Keratinocyte (primary cell): ENCODE measurements around the gene CASP14. TPM values are rescaled to one million over a fixed set of nuclear protein-coding genes. Genes with fewer than 3 reads are reported as not detected.

Experiments
- DNase-seq: peaks from one replicate; pipeline ENCODE4 v3.0.0-alpha.2; 2011; ENCODE audit warnings: low read depth, missing footprints, low spot score
- FAIRE-seq: peaks from 2 replicates; lab custom pipeline; 2011; peaks lifted over from hg19 to GRCh38; lab: Jason Lieb, UNC
- H2AFZ ChIP-seq: 2 replicates; pipeline ENCODE4 v1.6.0; 2012; ENCODE audit warnings: low read length, control low read depth, inconsistent platforms; ENCODE audit not compliant: control insufficient read depth
- H3K27ac ChIP-seq: 2 replicates; pipeline ENCODE4 v1.5.1; 2011; ENCODE audit warnings: low read length; ENCODE audit not compliant: control insufficient read depth, insufficient read depth
- H3K27me3 ChIP-seq: 3 replicates; pipeline ENCODE4 v1.6.0; 2011; ENCODE audit warnings: low read length; ENCODE audit not compliant: control insufficient read depth, insufficient read depth; ENCODE audit errors: extremely low read depth
- H3K36me3 ChIP-seq, 2 experiments: 2 replicates in 1 of 2; 3 replicates in 1 of 2; pipeline ENCODE4 v1.5.1; 2011; ENCODE audit warnings: low read length in 2 of 2, mild to moderate bottlenecking in 1 of 2; ENCODE audit not compliant: control insufficient read depth in 2 of 2, insufficient read depth in 2 of 2; ENCODE audit errors: extremely low read depth in 1 of 2
- H3K4me1 ChIP-seq: 3 replicates; pipeline ENCODE4 v1.5.1; 2011; ENCODE audit warnings: low read length; ENCODE audit not compliant: control insufficient read depth, insufficient read depth; ENCODE audit errors: extremely low read depth
- H3K4me2 ChIP-seq: 3 replicates; pipeline ENCODE4 v1.6.0; 2011; ENCODE audit warnings: low read depth, low read length; ENCODE audit not compliant: control insufficient read depth, insufficient read depth; ENCODE audit errors: extremely low read depth
- H3K4me3 ChIP-seq, 3 experiments: fragments of 200-600 bp in 1 of 3; sonication (generic) in 1 of 3; 2 replicates in 2 of 3; 3 replicates in 1 of 3; pipeline ENCODE4 v1.5.1; 2011 to 2016; ENCODE audit warnings: low read length in 3 of 3, mild to moderate bottlenecking in 3 of 3, control low read depth in 2 of 3, inconsistent platforms in 1 of 3, low read depth in 1 of 3, mixed read lengths in 1 of 3, mixed run types in 1 of 3, moderate library complexity in 1 of 3; ENCODE audit not compliant: control insufficient read depth in 2 of 3, insufficient read depth in 2 of 3; ENCODE audit errors: extremely low read depth in 1 of 3
- H3K79me2 ChIP-seq: 2 replicates; pipeline ENCODE4 v1.6.0; 2012; ENCODE audit warnings: low read length; ENCODE audit not compliant: control insufficient read depth, insufficient read depth
- H3K9ac ChIP-seq: 3 replicates; pipeline ENCODE4 v1.6.0; 2011; ENCODE audit warnings: low read length; ENCODE audit not compliant: control insufficient read depth, insufficient read depth; ENCODE audit errors: extremely low read depth
- H3K9me1 ChIP-seq: 3 replicates; pipeline ENCODE4 v1.6.0; 2011; ENCODE audit warnings: low read length; ENCODE audit not compliant: control insufficient read depth, insufficient read depth; ENCODE audit errors: extremely low read depth
- H3K9me3 ChIP-seq: 2 replicates; pipeline ENCODE4 v1.5.1; 2012; ENCODE audit warnings: low read depth, low read length; ENCODE audit not compliant: control insufficient read depth
- H4K20me1 ChIP-seq: 3 replicates; pipeline ENCODE4 v1.6.0; 2011; ENCODE audit warnings: low read length; ENCODE audit not compliant: control insufficient read depth, insufficient read depth; ENCODE audit errors: extremely low read depth
- EZH2 ChIP-seq: IDR thresholded peaks from one replicate; pipeline ENCODE4 v1.6.1; 2012; ENCODE audit warnings: inconsistent platforms, mild to moderate bottlenecking, low read length, moderate library complexity
- dilution Hi-C: fragments of 300-500 bp; cut with MboI; formaldehyde crosslinking; loops from one replicate; pipeline ENCODE4 v1.7.0; 2020; ENCODE audit warnings: low sequenced_read_pairs; ENCODE audit not compliant: extremely low pct_ligation_motif_present
- polyA plus RNA-seq, 5 experiments: library from polyadenylated mRNA; depleted of rRNA in 3 of 5; stranded (reverse) in 3 of 5; stranded (forward) in 1 of 5; unstranded in 1 of 5; fragments of >200 nt; gene quantifications; 1 replicate in 1 of 5; 2 replicates in 3 of 5; 3 replicates in 1 of 5; pipeline versions ENCODE4 v1.2.1 to v1.2.3, GENCODE V29; 2011 to 2012; ENCODE audit warnings: missing spikeins in 2 of 5, low read depth in 1 of 5, low replicate concordance in 1 of 5
- TF ChIP-seq, protein P1 (sequence below), 3 experiments: IDR thresholded peaks in 1 of 3; conservative IDR thresholded peaks in 1 of 3; optimal IDR thresholded peaks in 1 of 3; 2 replicates in 2 of 3; 3 replicates in 1 of 3; pipeline versions ENCODE3 to v1.5.1; 2011; ENCODE audit warnings: low read length in 3 of 3, mild to moderate bottlenecking in 3 of 3, moderate library complexity in 2 of 3, control low read depth in 1 of 3, inconsistent platforms in 1 of 3; ENCODE audit not compliant: insufficient read depth in 2 of 3; ENCODE audit errors: extremely low read depth in 1 of 3

Gene CASP14
- polyA plus RNA-seq, 1 donor (not counting 4 experiments of a cell fraction or from before 2014, with no cell fraction given): 122 TPM

GRCh38 chr19:15042003-15042402 lies 7.3 kb upstream of the CASP14 start:
- Histone ChIP-seq H3K36me3 (no peaks in the 10 kb centered on the region), H3K9me3 (no peaks in the 10 kb centered on the region), H3K27me3 (no peaks in the 10 kb centered on the region), H2AFZ (no peak overlapping the region), H3K9me1 (no peaks in the 10 kb centered on the region), H3K4me3 (no peak overlapping the region), H4K20me1 (no peaks in the 10 kb centered on the region), H3K27ac (no peak overlapping the region), H3K4me2 (no peak overlapping the region), H3K4me1 (peaks cover 18% of the 10 kb centered on the region), H3K9ac (no peak overlapping the region), H3K79me2 (no peaks in the 10 kb centered on the region)
- TF ChIP-seq, protein P1, sequence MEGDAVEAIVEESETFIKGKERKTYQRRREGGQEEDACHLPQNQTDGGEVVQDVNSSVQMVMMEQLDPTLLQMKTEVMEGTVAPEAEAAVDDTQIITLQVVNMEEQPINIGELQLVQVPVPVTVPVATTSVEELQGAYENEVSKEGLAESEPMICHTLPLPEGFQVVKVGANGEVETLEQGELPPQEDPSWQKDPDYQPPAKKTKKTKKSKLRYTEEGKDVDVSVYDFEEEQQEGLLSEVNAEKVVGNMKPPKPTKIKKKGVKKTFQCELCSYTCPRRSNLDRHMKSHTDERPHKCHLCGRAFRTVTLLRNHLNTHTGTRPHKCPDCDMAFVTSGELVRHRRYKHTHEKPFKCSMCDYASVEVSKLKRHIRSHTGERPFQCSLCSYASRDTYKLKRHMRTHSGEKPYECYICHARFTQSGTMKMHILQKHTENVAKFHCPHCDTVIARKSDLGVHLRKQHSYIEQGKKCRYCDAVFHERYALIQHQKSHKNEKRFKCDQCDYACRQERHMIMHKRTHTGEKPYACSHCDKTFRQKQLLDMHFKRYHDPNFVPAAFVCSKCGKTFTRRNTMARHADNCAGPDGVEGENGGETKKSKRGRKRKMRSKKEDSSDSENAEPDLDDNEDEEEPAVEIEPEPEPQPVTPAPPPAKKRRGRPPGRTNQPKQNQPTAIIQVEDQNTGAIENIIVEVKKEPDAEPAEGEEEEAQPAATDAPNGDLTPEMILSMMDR (optimal IDR thresholded peaks at IDR 0.05 in 1 of 3, IDR thresholded peaks at IDR 0.05 in 1 of 3, conservative IDR thresholded peaks at IDR 0.05 in 1 of 3; ENCODE audit: extremely low read depth in 1 of 3, insufficient read depth in 2 of 3, low read length in 3 of 3): no peak
- no peak for TF ChIP-seq EZH2
- FAIRE-seq: no peak
- dilution Hi-C loops: no loop called here
- no peak for DNase-seq

GRCh38 chr19:15042826-15043225 lies 6.5 kb upstream of the CASP14 start:
- FAIRE-seq (no peak), DNase-seq (no peak)
- Histone ChIP-seq H3K36me3 (no peaks in the 10 kb centered on the region), H3K79me2 (no peaks in the 10 kb centered on the region), H3K4me1 (peaks cover 11% of the 10 kb centered on the region), H3K27ac (no peak overlapping the region), H3K9me3 (no peaks in the 10 kb centered on the region), H3K9ac (no peak overlapping the region), H4K20me1 (no peaks in the 10 kb centered on the region), H2AFZ (no peak overlapping the region), H3K27me3 (no peaks in the 10 kb centered on the region), H3K4me2 (no peak overlapping the region), H3K9me1 (no peaks in the 10 kb centered on the region), H3K4me3 (no peak overlapping the region)
- TF ChIP-seq EZH2: no peak
- TF ChIP-seq, protein P1 (optimal IDR thresholded peaks at IDR 0.05 in 1 of 3, IDR thresholded peaks at IDR 0.05 in 1 of 3, conservative IDR thresholded peaks at IDR 0.05 in 1 of 3; ENCODE audit: extremely low read depth in 1 of 3, insufficient read depth in 2 of 3, low read length in 3 of 3): no peak
- dilution Hi-C loops: no loop called here
